IPS-11a (cell line): ENCODE data around the gene DMAC2L.
"Not testable (repeated sequence)": the region's sequence is repeated elsewhere in the genome, so short reads cannot be mapped to it uniquely, and the experiment has no call there.

Experiments
- H3K4me3 ChIP-seq: one replicate; pipeline ENCODE4 v1.5.1; 2013; ENCODE audit warnings: low read depth, low read length, control low read depth

The DMAC2L gene

GRCh38 chr14:50353126-50353525 is 41.0 kb downstream of the DMAC2L start:
- H3K4me3 ChIP-seq = no peak overlapping the region

GRCh38 chr14:50354527-50354926 is 42.4 kb downstream of the DMAC2L start:
- no peak overlapping the region for H3K4me3 ChIP-seq

DNA sequence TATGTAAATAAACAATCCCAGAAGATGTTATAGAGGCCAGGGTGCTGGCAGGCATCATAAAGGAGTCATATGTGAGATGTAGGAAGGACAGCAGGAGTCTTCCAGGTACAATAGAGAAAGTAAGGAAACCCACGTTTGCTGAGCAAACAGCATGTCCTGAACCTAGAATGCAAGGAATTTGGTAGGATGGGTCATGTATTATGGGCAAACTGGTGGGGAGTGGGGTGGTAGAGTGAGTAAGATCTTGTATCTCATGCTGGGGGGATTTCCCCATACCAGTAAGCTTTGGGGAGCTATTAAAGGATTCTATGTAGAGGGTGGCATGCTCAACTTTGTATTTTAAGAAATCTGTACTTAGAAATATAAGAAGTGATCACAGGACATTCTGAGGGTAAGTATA is 43.6 kb downstream of the DMAC2L start:
- no peak overlapping the region for H3K4me3 ChIP-seq

GRCh38 chr14:50356283-50356682 is 44.2 kb downstream of the DMAC2L start:
- H3K4me3 ChIP-seq = not testable (repeated sequence)

GRCh38 chr14:50357124-50357523 is 45.0 kb downstream of the DMAC2L start:
- no peak overlapping the region for H3K4me3 ChIP-seq

DNA sequence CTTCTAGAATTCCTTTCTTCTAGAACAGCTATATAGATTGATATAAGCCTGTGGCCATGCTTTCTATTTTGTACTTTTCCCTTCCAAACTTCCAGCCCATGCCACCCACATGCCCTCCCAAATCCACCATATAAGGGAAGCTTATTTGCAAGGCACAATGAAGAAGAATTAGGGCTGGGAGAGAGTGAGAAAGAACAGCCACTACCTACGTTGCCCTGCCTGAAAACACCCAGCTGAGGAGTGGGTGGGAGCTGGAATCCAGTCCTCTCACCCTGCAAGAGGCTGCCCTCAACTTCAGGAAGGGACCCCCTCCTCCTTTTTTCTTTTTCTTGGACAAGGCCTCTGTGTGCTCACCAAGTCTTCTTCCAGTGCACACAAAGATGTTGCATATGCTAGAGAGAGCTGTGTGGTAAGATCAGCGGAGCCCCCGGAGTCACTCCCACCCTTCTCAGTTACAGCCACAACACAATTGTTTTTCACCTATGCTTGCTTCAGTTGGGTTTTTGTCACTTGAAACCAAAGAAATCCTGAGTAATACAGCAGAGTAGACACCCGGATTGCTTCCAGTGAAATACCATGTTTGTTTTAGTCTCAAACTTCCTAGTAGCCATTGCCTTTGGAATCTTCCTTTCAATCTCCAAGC is 45.8 kb downstream of the DMAC2L start:
- no peak overlapping the region for H3K4me3 ChIP-seq

DNA sequence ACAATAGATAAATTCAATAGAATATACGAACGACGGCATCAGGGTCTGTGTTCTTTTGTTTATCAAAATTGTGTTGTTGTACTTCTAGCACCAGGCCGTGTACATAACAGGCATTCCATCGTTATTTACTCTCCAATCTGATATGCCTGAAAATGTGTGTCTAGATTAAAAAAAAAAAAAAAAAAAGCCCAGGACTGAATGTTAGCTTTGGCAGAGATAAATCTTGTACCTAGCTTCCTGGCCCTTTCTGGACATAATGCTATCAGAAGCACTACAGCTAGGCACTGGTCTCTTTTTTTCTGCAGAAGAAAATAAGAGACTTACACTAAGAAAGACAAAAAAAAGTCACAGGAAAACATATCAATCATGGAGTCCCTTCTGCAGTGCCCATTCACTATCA is 47.5 kb downstream of the DMAC2L start:
- no peak overlapping the region for H3K4me3 ChIP-seq

- H3K4me3 ChIP-seq = no peak overlapping the region
Measured at GRCh38 chr14:50360093-50360492, 48.0 kb downstream of the DMAC2L start.

- no peak overlapping the region for H3K4me3 ChIP-seq
Measured at GRCh38 chr14:50360851-50361250, 48.7 kb downstream of the DMAC2L start.

GRCh38 chr14:50361473-50362403 is 49.6 kb downstream of the DMAC2L start:
- not testable (repeated sequence) for H3K4me3 ChIP-seq

- no peak overlapping the region for H3K4me3 ChIP-seq
Measured at GRCh38 chr14:50362764-50363713, 50.9 kb downstream of the DMAC2L start.

DNA sequence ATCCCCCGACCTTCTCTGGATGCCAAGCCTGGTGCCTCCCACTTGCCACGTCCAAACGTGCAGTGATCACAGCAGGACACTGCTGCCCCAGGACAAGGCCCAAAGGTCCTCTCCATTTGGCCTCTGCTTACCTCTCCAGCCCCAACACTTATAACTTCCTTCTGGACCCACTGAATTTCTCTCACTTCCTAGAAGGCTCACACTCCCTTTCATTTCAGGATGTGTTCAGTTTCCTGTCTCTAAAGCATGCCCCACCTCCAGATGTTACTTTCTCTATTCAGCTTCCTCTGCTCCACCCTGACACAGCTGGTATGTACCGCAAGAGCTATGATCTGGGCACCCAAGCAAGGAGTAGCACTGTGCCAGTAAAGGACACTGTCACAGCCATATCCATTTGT is 51.6 kb downstream of the DMAC2L start:
- no peak overlapping the region for H3K4me3 ChIP-seq

GRCh38 chr14:50364792-50365191 is 52.7 kb downstream of the DMAC2L start:
- no peak overlapping the region for H3K4me3 ChIP-seq

GRCh38 chr14:50365572-50365971 is 53.4 kb downstream of the DMAC2L start:
- not testable (repeated sequence) for H3K4me3 ChIP-seq

- no peak overlapping the region for H3K4me3 ChIP-seq
Measured at GRCh38 chr14:50366115-50366514, 54.0 kb downstream of the DMAC2L start.

- H3K4me3 ChIP-seq = no peak overlapping the region
Measured at GRCh38 chr14:50366589-50366988, 54.5 kb downstream of the DMAC2L start.

DNA sequence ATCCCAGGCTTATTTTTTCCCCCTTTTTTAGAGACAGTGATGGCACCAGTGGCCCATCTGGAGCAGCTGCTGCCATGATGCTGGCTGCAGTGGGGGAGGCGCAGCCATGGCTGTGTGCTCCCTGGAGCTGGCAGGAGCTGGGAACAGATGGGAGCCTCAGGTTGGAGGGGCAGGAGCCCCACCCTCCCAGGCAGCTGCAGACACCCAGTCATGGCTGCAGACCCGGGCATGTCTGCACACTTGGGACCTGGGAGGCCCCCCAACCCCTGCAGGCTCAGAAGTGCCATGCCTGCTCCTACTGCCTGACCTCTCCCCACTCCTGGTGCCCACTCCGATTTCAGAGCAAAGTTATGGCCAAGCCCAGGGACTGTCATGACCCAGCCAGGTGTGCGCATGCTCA is 59.4 kb downstream of the DMAC2L start:
- no peak overlapping the region for H3K4me3 ChIP-seq

DNA sequence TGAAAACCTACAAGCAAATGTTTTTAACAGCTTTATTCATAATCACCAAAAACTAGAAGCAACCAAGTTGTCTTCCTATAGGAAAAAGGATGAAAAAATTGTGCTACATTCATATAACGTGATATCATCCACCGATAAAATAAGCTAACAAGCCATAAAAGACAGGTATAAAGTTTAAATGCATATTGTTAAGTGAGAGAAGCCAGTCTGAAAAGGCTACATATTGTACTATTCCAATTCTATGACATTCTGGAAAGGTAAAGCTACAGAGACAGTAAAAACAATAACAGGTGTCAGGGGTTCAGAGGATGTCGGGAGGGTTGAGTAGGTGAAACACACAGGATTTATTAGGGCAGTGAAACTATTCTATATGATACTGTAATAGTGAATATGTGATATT is 61.8 kb downstream of the DMAC2L start:
- no peak overlapping the region for H3K4me3 ChIP-seq

GRCh38 chr14:50375760-50376159 is 63.6 kb downstream of the DMAC2L start:
- no peak overlapping the region for H3K4me3 ChIP-seq
